HG02981 (cell line): ENCODE data around the gene C16orf86.

Source experiments
- ATAC-seq: cut with Tn5 transposase; IDR thresholded peaks from one replicate; pipeline ENCODE4 v1.9.1; 2021; ENCODE audit warnings: mild to moderate bottlenecking, moderate library complexity; ENCODE audit not compliant: unreplicated experiment

The C16orf86 gene, protein sequence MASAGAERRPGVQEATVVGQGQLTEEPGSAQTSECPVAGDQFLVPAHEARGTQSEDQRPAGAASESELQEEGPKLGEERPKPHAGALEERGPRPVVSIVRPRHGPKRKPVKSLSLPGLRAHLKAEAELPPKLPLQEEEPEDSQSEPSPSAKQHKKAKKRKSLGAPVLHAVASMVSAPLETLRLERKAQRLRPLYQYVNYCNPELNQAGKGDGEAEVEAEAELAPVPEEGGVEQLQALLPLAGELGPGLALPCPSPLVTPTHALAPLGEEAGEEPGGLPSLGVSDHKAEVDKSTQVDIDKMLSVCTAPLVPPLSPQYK

DNA sequence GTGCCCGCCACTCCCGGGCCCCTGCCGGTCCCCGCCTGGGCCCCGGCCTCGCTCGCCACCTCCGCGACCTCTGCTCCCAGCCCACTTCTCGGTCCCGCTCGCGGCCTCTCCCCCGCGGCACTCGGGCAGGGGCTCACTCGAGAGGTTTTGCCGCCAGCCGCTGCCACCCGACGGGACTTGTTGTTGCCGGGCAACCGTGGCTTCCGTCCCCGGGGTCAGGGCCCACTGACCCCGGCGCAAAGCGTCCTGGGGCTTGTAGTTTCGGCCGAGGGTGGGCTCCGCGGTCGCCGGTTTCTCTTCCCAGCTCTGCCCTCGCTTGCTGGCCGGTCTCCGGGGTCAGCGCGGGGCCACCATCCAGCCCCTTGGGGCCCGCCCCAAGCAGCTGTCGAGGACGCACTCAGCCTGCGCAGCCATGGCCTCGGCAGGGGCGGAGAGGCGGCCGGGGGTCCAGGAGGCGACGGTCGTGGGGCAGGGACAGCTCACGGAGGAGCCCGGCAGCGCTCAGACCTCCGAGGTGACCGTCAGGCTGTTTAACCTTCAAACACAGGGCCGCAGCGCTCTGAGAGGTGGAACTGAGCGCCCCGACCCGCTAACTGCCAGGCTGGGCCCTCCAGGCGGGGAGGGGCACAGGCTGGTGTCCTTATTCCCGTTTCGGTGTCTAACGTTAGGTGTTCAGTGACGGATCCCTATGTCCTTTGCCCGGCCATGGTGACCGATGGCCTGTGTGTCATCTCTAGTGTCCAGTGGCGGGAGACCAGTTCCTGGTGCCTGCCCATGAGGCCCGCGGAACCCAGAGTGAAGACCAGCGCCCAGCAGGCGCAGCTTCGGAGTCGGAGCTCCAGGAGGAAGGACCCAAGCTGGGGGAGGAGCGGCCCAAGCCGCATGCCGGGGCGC, at the start of gene C16orf86, which contains the start of gene ENKD1:
C16orf86 (plus strand) TSS at position 256 of the 894 bp plus-strand sequence; CDS start at position 413, 157 bp downstream.
ENKD1 (minus strand) TSS at position 192 of the 894 bp plus-strand sequence. CDS start 308 bp downstream, outside the sequence.
- peak; percentile 55 for ATAC-seq

DNA sequence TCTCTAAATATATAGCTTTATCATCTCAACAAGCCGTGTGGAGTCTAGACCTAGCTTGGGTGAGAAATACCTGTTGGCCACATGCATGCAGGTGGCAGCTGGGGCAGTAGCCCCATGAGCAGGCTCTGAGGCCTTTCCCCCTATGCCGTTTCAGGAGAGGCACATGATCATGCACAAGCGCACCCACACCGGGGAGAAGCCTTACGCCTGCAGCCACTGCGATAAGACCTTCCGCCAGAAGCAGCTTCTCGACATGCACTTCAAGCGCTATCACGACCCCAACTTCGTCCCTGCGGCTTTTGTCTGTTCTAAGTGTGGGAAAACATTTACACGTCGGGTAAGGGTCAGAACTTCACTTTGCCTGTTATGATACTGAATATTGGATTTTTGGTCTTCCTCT, 38.4 kb upstream of the C16orf86 start:
- ATAC-seq, result no peak

DNA sequence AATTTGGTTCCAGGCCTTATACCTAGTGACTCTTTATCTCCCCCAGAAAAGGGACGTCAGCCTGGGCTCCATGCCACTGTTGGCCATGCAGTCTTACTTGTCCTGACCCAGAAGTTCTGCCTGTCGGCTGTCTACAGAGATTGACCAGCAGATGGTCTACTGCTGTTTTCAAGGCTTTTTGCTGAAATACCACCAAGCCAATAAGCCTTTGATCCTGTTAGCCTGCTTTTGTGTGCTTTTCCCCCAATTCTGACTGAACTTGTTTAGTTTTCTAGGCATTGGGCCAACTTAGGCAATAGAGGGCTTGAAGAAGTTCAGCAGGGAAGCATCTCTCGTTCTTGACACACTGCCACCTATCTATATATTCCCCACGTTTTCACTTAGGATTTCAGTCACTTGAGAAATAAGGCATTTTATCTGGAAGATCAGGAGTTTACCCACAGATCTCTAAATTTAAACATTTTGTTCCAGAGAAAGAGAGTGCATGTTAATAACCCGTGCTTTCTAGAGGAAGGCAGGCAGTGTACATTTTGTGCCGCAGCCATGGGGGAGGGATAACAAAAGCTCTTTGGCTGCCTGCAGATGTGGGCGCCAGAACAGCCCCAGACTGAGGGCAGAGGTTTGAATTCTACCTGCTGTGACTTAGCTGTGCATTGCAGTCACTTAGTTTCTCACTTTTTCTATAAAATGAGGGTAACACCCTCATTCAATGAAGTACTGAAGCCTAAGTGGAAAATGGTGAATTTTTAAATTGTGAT, 34.0 kb upstream of the C16orf86 start:
- ATAC-seq, result no peak

DNA sequence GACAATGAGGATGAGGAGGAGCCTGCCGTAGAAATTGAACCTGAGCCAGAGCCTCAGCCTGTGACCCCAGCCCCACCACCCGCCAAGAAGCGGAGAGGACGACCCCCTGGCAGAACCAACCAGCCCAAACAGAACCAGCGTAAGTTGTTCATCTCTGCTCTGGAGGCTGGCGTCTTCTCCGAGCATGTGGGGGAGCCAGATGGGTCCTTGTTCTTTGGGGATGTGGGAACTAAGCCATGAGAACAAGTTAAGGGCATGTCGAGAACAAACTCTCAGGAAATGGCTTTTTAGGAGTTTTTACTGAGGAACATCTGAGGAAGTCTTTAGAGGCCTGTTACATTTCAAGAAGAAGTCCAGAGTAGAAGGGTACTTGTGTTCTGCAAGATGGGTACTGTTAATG, 29.9 kb upstream of the C16orf86 start:
- no peak for ATAC-seq

DNA sequence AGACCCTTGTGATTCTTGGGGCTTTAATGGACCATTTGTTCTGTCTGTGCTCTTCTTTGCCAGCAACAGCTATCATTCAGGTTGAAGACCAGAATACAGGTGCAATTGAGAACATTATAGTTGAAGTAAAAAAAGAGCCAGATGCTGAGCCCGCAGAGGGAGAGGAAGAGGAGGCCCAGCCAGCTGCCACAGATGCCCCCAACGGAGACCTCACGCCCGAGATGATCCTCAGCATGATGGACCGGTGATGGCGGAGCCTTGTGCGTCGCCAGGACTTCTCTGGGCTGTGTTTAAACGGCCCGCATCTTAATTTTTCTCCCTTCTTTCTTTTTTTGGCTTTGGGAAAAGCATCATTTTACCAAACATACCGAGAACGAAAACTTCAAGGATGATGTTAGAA, 29.0 kb upstream of the C16orf86 start:
- ATAC-seq, result no peak

DNA sequence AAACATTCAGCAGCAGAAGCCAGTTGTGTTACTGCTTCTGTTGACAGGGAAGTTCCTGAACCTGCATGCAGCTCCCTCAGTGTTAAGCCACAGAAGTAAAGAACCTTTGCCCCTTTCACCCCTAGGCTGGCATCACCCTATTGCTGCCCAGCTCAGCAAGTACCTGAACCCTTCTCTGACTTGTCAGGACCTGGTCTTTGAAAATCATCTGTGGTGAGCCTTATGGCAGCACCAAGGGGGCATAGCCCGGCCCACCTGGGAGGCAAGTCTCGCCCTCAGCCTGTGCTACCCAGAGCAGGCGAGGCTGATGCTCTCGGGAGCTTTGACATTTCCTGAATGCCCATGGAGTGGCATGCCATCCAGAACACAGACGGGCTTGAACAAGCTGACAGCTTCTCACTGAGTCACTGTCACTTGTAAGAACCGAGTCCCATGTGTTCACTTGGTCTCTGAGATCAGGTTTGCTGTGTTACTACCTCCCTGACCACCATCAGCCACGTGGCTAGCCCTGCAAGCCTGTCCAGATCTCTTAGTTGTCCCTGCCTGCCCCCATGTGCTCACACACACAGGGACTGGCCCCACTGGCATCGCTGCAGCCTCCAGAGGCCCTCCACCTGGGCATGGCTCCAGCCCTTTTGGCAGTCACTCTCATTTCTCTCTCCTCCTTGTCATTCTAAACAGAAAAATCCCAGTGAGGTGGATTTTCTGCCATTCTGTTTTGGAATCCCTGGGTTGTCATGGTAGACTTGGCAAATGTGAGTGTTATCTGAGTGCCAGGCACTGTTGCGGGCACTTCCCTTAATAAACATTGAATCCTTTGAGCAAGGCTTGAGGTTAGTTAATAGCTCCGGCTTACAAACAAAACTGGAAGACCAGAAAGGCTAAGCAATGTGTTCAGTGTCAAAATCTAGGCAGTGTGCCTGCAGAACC, 24.6 kb upstream of the C16orf86 start:
- no peak for ATAC-seq

DNA sequence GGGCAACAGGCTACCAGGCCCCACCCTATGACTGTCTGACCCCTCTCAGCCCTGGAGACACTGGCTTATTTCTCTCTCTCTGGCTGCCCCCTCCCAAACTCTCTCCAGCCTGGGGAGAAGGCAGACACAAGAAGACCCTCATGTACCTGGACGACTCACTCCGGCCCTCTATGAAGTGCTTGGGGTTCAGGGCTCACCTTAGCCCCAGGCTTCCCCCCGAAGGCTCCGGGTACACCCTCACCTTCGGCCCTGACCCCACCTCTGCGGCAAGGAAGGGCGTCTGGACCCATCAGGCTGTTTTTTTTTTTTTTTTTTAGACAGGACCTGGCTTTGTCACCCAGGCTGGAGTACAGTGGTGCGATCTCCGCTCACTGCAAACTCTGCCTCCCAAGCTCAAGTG, 22.6 kb upstream of the C16orf86 start:
- no peak for ATAC-seq

DNA sequence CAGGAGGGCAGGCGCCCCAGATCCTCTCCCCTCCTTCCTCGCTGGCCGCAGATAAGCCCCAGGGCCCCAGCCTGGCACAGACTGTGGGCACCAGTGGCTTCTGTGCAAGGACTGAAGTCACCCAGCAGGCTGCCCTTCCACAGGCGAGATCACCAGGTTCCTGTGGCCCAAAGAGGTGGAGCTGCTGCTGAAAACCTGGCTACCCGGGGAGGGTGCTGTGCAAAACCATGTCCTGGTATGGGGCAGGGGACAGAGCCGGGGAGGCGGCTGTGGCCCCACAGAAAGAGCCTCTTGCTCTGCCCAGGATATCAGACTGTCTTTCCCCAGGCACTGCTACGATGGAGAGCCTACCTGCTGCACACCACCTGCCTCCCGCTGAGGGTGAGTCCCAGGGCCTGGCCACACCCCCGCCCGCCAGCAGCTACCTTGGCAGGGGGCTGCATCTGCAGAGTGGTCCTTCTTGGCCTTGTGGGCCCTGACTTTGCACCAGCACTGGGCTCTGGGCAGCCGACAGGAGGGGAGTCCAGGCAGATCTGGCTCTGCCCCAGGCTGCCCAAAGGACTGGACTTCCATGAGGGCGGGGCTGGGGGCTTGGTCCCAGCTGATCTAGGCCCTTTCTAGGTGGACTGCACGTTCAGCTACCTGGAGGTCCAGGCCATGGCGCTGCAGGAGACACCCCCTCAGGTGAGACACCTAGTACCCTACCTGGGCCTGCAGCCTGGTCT, 21.1 kb upstream of the C16orf86 start:
- no peak for ATAC-seq

DNA sequence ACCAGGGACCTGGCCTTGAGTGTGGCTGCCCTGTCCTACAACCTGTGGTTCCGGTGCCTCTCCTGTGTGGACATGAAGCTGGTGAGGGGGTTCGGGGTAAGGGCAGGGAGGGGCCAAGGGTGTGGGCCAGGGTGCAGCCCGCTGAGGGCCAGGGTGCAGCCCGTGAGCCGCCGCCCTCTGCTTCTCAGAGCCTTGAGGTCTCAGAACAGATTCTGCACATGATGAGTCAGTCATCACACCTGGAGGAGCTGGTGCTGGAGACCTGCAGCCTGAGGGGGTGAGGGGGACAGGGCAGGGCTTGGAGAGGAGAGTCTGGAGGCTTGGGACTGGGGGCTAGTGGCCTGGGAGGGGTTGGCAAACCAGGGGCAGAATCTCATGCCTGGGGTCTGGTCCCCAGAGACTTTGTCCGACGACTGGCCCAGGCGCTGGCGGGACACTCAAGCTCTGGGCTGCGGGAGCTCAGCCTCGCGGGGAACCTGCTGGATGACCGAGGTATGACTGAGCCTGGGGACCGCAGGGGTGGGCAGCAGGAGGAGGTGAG, 19.4 kb upstream of the C16orf86 start:
- no peak for ATAC-seq

DNA sequence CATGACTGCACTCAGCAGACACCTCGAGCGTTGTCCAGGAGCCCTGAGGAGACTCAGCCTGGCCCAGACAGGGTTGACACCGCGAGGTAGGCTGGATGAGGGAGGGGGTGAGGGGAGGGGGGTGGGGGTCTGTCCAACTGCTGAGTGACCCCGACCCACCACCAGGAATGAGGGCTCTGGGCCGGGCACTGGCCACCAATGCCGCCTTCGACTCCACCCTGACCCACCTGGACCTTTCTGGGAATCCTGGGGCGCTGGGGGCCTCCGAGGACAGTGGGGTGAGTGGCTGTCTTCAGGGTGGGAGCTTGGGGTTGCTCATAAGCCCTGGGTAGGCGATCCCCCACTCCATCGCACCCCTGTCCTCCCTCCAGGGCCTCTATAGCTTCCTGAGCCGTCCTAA, 18.9 kb upstream of the C16orf86 start:
- ATAC-seq, result no peak

DNA sequence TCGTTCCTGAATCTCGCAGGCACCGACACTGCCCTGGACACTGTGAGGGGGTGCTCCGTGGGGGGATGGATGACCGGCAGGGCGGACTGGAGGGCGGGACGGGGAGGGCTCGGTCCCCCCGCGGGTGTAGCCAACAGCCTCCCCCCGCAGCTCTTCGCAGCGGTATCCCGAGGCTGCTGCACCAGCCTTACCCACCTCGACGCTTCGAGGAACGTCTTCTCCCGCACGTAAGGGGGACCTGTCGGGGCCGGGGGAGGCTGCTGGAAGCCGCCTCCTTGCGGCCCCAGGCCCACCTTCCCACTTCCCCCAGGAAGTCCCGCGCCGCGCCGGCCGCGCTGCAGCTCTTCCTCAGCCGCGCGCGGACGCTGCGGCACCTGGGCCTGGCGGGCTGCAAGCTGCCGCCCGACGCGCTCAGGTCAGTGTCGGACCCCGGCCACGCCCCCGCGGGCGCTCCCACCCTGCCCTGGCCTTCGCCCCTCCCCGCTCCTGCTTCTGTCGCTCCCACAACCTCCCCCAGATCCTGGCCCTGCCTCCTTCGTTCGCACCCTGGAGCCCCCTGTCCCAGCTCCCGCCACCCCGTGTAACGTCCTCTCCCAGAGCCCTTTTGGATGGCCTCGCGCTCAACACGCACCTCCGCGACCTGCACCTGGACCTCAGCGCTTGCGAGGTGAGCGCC, 18.4 kb upstream of the C16orf86 start:
- ATAC-seq, result no peak

DNA sequence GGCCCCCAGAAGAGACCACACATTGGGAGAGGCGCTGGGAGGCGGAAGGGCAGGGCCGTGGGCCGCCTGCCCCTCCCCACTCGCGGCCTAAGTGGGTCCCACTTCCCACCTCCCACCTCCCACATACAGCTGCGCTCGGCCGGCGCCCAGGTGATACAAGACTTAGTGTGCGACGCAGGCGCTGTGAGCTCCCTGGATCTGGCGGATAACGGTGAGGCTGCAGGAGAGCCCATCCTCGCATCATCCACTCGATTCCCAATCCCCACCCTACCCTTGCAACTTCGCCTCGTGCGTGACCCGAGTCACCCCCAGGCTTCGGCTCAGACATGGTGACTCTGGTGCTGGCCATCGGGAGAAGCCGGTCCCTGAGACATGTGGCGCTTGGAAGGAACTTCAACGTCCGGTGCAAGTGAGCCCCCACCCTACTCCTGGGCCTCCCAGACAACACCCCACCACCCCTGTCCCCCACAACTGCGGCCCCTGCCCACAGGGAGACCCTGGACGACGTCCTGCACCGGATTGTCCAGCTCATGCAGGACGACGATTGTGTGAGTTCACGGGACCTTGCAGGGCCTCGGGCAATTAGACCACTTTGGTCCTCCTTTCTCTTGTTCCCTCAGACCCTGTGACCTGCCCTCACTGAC, 17.7 kb upstream of the C16orf86 start:
- no peak for ATAC-seq

DNA sequence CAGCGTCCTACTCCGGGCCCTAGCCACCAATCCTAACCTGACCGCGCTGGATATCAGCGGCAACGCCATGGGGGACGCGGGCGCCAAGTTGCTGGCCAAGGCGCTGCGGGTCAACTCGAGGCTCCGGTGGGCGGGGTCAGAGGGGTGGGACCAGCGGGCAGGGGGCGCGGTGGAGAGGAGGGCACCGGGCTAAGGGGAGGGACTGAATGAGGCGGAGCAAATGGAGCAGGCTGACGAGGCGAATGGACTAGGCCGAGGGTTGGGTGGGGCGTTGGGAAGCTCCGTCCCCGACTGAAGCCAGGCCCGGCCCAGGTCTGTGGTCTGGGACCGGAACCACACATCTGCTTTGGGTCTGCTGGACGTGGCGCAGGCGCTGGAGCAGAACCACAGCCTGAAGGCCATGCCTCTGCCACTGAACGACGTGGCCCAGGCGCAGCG, 17.1 kb upstream of the C16orf86 start:
- no peak for ATAC-seq

DNA sequence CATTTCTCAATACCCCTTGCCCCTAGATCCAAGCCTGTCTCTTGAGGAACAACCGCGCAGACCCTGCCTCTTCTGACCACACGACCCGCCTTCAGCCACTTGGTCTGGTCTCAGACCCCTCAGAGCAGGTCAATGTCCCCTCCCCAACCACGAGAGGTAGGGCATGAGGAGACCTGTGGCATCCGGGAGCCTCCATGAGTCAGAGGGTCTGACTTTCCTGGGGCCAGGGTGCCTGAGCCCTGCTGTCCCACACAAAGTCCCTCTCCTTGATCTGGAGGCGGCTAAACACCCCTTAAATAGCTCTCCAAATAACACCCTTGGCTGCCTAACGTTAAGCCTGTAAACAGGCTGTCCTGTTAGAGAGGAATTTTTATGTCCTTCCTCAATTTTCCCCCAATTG, 16.6 kb upstream of the C16orf86 start:
- no peak for ATAC-seq

DNA sequence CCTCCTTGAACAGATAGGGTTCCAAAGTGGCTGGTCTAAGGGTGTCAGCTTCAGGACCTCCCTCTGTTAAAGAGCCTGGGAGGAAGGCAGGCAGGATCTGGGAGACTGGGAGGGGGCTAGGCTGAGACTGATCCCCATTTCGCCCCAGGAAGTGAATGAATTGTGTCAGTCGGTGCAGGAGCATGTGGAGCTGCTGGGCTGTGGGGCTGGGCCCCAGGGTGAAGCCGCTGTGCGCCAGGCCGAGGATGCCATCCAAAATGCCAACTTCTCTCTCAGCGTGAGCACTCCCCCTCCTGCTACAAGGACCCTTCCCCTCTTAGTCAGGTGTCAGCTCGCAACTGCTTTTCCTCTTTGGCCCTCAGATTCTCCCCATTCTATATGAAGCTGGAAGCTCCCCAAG, 15.6 kb upstream of the C16orf86 start:
- ATAC-seq, result no peak

DNA sequence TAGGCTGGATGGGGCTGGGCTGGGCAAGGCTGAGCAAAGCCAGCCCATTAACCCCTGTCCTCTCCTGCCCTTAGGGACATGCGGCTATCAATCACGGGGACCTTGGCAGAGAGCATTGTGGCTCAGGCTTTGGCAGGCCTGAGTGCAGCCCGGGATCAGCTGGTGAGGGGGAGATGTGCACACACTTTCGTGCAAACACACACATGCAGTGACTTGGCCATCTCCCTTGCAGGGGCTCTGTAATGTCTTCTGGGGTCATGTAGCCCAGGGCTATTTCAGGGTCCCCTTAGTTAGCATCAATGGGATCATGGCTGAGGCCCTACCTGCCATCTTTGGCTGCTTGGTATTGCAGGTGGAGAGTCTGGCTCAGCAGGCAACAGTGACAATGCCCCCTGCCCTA, 14.8 kb upstream of the C16orf86 start:
- ATAC-seq, result no peak

DNA sequence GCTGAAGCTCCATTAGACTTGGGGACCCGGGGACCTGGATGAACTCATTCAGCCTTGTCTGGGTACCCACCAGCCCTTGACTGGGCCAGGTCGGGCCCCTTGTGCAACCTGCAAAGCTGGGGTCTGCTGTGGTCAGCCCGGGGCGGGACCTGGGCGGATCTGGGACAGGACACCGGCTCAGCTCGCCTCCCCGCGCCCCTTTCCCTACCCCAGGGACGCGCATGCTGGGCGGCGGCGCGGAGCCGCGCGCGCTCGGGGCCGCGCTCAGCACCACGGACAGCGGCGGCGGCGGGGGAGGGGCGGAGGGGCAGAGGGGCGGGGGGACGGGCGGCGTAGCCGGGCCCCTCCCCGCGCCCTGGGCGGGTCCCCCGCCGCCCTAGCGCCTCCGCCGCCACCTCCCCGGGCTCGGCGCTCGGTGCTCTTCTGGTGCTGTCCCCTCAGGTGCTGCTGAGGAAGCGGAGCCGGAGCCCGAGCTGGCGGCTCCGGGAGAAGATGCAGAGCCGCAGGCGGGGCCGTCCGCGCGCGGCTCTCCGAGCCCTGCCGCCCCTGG, 14.0 kb upstream of the C16orf86 start:
- ATAC-seq, result no peak
